ENCODE data around the gene GMPPA. TPM values are rescaled to one million over a fixed set of nuclear protein-coding genes. Genes with fewer than 3 reads are reported as not detected.
A peak's percentile ranks its signal among the peaks of the same experiment; 100 is the strongest.

Gene GMPPA
- total and polyA plus RNA-seq, 9 of the 15 experiments (the other 6 are each of a cell fraction or from before 2014, with no cell fraction given), result 7.0 to 101 (median 66.7) TPM

DNA sequence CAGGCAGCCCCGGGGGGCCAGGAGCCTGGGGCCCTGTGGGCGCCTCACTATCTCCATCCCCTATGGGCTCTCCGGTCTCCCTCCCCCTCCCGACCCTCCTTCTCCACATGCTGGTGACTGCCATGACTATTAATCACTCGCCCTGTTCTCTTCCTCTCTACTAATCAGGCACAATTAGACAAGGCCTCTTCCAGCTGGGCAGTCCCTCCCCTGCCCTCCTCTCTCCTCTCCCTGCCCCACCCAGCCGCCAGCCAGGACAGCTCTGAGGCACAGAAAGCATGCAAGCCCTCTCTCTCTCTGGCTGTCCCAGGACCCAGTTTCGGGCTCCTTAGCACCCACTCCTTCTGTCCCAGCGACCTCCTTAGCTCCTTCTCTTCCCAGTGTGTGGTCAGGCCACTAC, 21.4 kb downstream of the GMPPA start:
- Histone ChIP-seq H4K20me1 (replicated peaks; ENCODE audit: control insufficient read depth, insufficient read depth, low read length) (no peaks in the 10 kb centered on the region), H3K4me3 (no peak overlapping the region), H2AFZ (ENCODE audit: low read depth, low read length) (no peak overlapping the region; the same call in 1 of the 2 replicates), H3K27ac (ENCODE audit: extremely low read depth, low read depth, low read length) (peak overlapping the region; percentile 89), H3K4me1 (replicated peaks in 1 of 2; ENCODE audit: control insufficient read depth in 2 of 2, insufficient read depth in 2 of 2, low read length in 2 of 2) (peaks cover 69 to 88% of the 10 kb centered on the region in 2 experiments), H3K9ac (ENCODE audit: insufficient read depth in 1 of 2, low read depth in 2 of 2, low read length in 2 of 2) (peak overlapping the region; percentile 33 to 70; a peak in 2 of 4 replicates), H3K79me2 (ENCODE audit: control insufficient read depth, insufficient read depth, low read length) (peaks cover 85% of the 10 kb centered on the region), H3K9me3 (replicated peaks; ENCODE audit: control insufficient read depth, insufficient read depth, low read depth, low read length) (no peaks in the 10 kb centered on the region), H3K27me3 (ENCODE audit: control insufficient read depth in 2 of 2, insufficient read depth in 2 of 2, low read length in 2 of 2) (no peaks in the 10 kb centered on the region), H3K36me3 (ENCODE audit: control insufficient read depth, insufficient read depth, low read length) (peaks cover 25% of the 10 kb centered on the region; the same call in 2 of the 3 replicates), H3K4me2 (ENCODE audit: insufficient read depth, low read length) (peak overlapping the region; percentile 64), H3K9me1 (ENCODE audit: control insufficient read depth, insufficient read depth, low read length) (peaks cover 3% of the 10 kb centered on the region)
- no CpG with 5 or more reads among the region's 8 CpGs for WGBS (ENCODE audit: insufficient coverage, low coverage, missing lambda C conversion rate)
- FAIRE-seq (no peak), DNase-seq (ENCODE audit: extremely low read depth in 1 of 4, low spot score in 3 of 4) (peak in 2 of 4 experiments; percentile 46 to 62), ATAC-seq (peak; percentile 6)
- in situ Hi-C loops (cut with MboI) (loop anchor here (10.0 kb wide), 1 partner anchor 45 kb away; no protein-coding TSS in a partner anchor), intact Hi-C loops (cut with micrococcal nuclease) (loop anchor here (2.0 kb wide), 1 partner anchor 25 kb away; no protein-coding TSS in a partner anchor)
- no TSS peak for BruUV-seq (replicated peaks)
- ChIA-PET CTCF (ENCODE audit: low intra/inter-chr PET ratio) (no interaction called here), POLR2A (interaction anchor here (0.6 to 1.0 kb wide), 5 partner anchors 9 to 78 kb away, joined by 3 to 7 read pairs (median 4); partner anchors contain the start of gene GMPPA)
- TF ChIP-seq STAT5B (CRISPR knock-in tag; IDR thresholded peaks at IDR 0.05), result no peak
- TF ChIP-seq, protein P1, sequence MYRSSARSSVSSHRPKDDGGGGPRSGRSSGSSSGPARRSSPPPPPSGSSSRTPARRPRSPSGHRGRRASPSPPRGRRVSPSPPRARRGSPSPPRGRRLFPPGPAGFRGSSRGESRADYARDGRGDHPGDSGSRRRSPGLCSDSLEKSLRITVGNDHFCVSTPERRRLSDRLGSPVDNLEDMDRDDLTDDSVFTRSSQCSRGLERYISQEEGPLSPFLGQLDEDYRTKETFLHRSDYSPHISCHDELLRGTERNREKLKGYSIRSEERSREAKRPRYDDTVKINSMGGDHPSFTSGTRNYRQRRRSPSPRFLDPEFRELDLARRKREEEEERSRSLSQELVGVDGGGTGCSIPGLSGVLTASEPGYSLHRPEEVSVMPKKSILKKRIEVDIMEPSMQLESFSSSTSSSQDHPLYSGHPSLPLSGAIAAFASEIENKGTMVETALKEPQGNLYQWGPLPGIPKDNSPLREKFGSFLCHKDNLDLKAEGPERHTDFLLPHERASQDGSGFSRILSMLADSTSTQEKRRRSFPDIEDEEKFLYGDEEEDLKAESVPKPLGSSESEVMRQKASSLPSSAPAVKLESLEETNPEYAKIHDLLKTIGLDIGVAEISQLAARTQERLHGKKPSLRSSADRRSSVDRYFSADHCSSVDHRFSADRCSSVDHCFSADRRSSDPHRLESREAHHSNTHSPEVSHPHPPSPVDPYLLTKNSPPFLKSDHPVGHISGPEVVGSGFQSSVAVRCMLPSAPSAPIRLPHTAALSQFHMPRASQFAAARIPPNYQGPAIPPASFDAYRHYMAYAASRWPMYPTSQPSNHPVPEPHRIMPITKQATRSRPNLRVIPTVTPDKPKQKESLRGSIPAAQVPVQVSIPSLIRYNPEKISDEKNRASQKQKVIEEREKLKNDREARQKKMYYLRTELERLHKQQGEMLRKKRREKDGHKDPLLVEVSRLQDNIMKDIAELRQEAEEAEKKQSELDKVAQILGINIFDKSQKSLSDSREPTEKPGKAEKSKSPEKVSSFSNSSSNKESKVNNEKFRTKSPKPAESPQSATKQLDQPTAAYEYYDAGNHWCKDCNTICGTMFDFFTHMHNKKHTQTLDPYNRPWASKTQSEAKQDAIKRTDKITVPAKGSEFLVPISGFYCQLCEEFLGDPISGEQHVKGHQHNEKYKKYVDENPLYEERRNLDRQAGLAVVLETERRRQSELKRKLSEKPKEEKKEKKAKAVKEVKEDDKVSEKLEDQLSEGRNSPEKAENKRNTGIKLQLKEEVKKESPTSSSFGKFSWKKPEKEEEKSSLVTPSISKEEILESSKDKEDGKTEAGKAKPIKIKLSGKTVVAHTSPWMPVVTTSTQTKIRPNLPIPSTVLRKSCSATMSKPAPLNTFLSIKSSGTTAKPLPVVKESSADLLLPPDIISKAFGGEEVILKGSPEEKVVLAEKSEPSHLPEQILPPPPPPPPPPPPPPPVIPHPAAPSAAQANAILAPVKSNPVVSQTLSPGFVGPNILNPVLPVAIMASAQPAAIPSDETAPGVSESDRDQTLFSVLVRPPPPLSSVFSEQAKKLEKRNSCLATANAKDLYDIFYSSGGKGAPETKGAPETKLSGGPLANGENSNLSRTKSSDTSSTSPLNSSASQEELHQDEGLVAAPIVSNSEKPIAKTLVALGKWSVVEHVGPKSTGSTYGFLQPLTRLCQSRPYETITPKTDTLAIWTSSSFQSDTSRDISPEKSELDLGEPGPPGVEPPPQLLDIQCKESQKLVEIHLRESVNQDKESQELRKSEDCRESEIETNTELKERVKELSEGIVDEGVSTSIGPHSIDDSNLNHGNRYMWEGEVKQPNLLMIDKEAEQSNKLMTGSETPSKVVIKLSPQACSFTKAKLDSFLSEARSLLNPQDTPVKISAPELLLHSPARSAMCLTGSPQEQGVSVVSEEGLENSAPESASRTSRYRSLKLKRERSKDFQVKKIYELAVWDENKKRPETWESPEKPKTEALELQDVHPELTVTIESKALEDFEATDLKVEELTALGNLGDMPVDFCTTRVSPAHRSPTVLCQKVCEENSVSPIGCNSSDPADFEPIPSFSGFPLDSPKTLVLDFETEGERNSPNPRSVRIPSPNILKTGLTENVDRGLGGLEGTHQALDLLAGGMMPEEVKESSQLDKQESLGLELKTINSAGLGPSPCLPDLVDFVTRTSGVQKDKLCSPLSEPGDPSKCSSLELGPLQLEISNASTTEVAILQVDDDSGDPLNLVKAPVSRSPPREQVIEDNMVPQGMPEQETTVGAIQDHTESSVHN (IDR thresholded peaks at IDR 0.05; ENCODE audit: borderline replicate concordance in 1 of 2, low read depth in 1 of 2), result no peak
- TF ChIP-seq, protein P2, sequence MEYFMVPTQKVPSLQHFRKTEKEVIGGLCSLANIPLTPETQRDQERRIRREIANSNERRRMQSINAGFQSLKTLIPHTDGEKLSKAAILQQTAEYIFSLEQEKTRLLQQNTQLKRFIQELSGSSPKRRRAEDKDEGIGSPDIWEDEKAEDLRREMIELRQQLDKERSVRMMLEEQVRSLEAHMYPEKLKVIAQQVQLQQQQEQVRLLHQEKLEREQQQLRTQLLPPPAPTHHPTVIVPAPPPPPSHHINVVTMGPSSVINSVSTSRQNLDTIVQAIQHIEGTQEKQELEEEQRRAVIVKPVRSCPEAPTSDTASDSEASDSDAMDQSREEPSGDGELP (CRISPR knock-in tag; IDR thresholded peaks at IDR 0.05; ENCODE audit: borderline replicate concordance), result peak; percentile 81; the same call in 1 of the 2 replicates
- TF ChIP-seq, protein P3, sequence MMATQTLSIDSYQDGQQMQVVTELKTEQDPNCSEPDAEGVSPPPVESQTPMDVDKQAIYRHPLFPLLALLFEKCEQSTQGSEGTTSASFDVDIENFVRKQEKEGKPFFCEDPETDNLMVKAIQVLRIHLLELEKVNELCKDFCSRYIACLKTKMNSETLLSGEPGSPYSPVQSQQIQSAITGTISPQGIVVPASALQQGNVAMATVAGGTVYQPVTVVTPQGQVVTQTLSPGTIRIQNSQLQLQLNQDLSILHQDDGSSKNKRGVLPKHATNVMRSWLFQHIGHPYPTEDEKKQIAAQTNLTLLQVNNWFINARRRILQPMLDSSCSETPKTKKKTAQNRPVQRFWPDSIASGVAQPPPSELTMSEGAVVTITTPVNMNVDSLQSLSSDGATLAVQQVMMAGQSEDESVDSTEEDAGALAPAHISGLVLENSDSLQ (IDR thresholded peaks at IDR 0.05), result peak; percentile 79
- TF ChIP-seq, protein P4, sequence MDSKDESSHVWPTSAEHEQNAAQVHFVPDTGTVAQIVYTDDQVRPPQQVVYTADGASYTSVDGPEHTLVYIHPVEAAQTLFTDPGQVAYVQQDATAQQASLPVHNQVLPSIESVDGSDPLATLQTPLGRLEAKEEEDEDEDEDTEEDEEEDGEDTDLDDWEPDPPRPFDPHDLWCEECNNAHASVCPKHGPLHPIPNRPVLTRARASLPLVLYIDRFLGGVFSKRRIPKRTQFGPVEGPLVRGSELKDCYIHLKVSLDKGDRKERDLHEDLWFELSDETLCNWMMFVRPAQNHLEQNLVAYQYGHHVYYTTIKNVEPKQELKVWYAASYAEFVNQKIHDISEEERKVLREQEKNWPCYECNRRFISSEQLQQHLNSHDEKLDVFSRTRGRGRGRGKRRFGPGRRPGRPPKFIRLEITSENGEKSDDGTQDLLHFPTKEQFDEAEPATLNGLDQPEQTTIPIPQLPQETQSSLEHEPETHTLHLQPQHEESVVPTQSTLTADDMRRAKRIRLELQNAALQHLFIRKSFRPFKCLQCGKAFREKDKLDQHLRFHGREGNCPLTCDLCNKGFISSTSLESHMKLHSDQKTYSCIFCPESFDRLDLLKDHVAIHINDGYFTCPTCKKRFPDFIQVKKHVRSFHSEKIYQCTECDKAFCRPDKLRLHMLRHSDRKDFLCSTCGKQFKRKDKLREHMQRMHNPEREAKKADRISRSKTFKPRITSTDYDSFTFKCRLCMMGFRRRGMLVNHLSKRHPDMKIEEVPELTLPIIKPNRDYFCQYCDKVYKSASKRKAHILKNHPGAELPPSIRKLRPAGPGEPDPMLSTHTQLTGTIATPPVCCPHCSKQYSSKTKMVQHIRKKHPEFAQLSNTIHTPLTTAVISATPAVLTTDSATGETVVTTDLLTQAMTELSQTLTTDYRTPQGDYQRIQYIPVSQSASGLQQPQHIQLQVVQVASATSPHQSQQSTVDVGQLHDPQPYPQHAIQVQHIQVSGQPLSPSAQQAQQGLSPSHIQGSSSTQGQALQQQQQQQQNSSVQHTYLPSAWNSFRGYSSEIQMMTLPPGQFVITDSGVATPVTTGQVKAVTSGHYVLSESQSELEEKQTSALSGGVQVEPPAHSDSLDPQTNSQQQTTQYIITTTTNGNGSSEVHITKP (IDR thresholded peaks at IDR 0.05; ENCODE audit: partially characterized antibody), result no peak
- no peak for TF ChIP-seq ZNF311 (CRISPR knock-in tag; IDR thresholded peaks at IDR 0.05)
- peak; percentile 57 for TF ChIP-seq DACH1 (IDR thresholded peaks at IDR 0.05; ENCODE audit: partially characterized antibody)

All from K562 (cell line).